Stimulated activated naive B cell treated with anti-CD40 and anti-IgM and Interleukin-4, amounts not matched to agents 10 μg/mL and 1 μg/mL and 100 μg/mL, for 72 hours (primary cell): ENCODE measurements around the gene MEDAG.

Experiments used
- ATAC-seq, 2 donors: fragments of 150-1000 bp; cut with Tn5 transposase; replicated peaks; 2 replicates each; pipeline ENCODE4 v1.10.0; 2021; ENCODE audit warnings: moderate library complexity in 1 of 2
- DNase-seq: peaks from one replicate; pipeline ENCODE4 v3.0.0; 2021
- H3K27ac Mint-ChIP-seq: one replicate; pipeline ENCODE4 v1.8.0; 2022; ENCODE audit warnings: mild to moderate bottlenecking, mixed read lengths
- H3K27me3 Mint-ChIP-seq, 2 donors: one replicate each; pipeline ENCODE4 v1.8.0; 2022; ENCODE audit warnings: mixed read lengths in 2 of 2
- H3K36me3 Mint-ChIP-seq, 2 donors: one replicate each; pipeline ENCODE4 v1.8.0; 2022; ENCODE audit warnings: mixed read lengths in 2 of 2, mild to moderate bottlenecking in 1 of 2
- H3K4me1 Mint-ChIP-seq, 2 donors: one replicate each; pipeline ENCODE4 v1.8.0; 2022; ENCODE audit warnings: mixed read lengths in 2 of 2, mild to moderate bottlenecking in 1 of 2
- H3K4me3 Mint-ChIP-seq, 2 donors: one replicate each; pipeline ENCODE4 v1.8.0; 2022; ENCODE audit warnings: mild to moderate bottlenecking in 2 of 2, mixed read lengths in 2 of 2, moderate library complexity in 1 of 2
- H3K9me3 Mint-ChIP-seq, 2 donors: one replicate each; pipeline ENCODE4 v1.8.0; 2022; ENCODE audit warnings: mixed read lengths in 2 of 2, mild to moderate bottlenecking in 1 of 2

The MEDAG gene

DNA sequence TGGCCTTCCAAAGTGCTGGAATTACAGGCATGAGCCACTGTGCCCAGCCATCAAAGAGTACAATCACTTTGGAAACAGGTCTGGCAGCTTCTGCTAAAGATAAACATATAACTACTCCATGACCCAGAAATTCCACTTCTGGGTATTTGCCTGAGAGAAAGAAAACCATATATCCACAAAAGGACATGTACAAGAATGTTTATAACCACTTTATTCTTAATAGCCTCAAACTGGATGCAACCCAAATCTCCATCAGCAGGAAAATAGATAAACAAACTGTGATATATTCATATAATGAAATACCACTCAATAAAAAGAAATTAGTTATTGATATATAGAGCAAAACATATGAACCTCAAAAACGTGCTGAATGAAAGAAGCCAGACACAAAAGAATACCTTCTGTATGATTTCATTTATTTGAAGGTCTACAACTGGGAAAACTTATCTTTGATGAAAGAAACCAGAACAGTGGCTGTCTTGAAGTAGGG, 66.9 kb downstream of the MEDAG start:
- ATAC-seq (no peak), DNase-seq (no peak)
- peaks cover 39 to 51% of the 10 kb centered on the region in 2 donors for H3K27me3 Mint-ChIP-seq
- H3K4me3 Mint-ChIP-seq: no peak overlapping the region
- H3K27ac Mint-ChIP-seq: no peak overlapping the region
- H3K9me3 Mint-ChIP-seq: no peaks in the 10 kb centered on the region
- no peaks in the 10 kb centered on the region for H3K36me3 Mint-ChIP-seq
- H3K4me1 Mint-ChIP-seq: peaks cover 0 to 2% of the 10 kb centered on the region in 2 donors

DNA sequence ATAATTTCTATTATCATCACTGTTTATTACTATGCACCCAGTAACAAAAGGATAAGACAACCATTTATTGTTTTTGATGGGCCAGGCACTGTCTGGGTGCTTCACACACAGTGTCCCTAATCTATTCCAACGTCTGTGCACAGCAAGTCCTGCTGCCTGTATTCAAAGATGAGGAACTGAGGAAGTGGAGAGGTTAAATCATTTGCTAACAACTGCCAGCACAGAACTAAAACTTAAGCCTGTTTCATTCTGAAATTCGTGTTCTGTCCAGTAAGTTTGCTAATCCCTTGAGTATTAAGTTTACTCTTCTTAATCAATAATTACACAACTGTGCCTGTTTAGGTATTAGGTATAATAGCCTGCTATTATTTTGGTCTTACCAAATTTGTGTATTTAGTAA, 68.3 kb downstream of the MEDAG start:
- Mint-ChIP-seq H3K27me3 (peaks cover 41 to 44% of the 10 kb centered on the region in 2 donors), H3K9me3 (no peaks in the 10 kb centered on the region), H3K27ac (no peak overlapping the region), H3K4me3 (no peak overlapping the region), H3K36me3 (no peaks in the 10 kb centered on the region), H3K4me1 (peaks cover 0 to 2% of the 10 kb centered on the region in 2 donors)
- no peak for DNase-seq
- ATAC-seq: peak in 1 of 2 donors; percentile 7
